ENCODE data around the gene LCP1.

DNA sequence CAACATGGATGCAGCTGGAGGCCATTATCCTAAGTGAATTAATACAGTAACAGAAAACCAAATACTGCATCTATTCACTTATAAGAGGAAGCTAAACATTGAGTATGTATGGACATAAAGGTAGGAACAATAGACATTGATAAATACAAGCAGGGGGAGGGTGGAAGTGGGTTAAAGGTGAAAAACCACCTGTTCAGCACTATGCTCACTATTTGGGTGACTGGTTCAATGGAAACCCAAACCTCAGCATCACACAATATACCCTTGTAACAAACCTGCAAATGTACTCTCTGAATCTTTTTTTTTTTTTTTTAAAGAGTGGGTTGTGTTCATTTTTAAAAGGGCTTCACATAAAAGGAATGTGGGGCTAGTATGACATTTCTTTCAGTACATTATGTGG, 50.3 kb downstream of the LCP1 start:
- TF ChIP-seq RCOR1 (IDR thresholded peaks at IDR 0.05; ENCODE audit: low read length) (no peak), NFIC (IDR thresholded peaks at IDR 0.05; ENCODE audit: borderline replicate concordance) (no peak), MXI1 (IDR thresholded peaks at IDR 0.05; ENCODE audit: low read depth, low read length) (no peak), JUND (IDR thresholded peaks at IDR 0.05) (no peak), POLR2AphosphoS5 (IDR thresholded peaks at IDR 0.05; ENCODE audit: low read depth, low read length) (no peak), EZH2phosphoT487 (IDR thresholded peaks at IDR 0.05; ENCODE audit: borderline replicate concordance, low read depth) (no peak), RAD21 (IDR thresholded peaks at IDR 0.05; ENCODE audit: low read length) (no peak), FOXJ3 (CRISPR knock-in tag; IDR thresholded peaks at IDR 0.05) (no peak)
- TF ChIP-seq, protein P1, sequence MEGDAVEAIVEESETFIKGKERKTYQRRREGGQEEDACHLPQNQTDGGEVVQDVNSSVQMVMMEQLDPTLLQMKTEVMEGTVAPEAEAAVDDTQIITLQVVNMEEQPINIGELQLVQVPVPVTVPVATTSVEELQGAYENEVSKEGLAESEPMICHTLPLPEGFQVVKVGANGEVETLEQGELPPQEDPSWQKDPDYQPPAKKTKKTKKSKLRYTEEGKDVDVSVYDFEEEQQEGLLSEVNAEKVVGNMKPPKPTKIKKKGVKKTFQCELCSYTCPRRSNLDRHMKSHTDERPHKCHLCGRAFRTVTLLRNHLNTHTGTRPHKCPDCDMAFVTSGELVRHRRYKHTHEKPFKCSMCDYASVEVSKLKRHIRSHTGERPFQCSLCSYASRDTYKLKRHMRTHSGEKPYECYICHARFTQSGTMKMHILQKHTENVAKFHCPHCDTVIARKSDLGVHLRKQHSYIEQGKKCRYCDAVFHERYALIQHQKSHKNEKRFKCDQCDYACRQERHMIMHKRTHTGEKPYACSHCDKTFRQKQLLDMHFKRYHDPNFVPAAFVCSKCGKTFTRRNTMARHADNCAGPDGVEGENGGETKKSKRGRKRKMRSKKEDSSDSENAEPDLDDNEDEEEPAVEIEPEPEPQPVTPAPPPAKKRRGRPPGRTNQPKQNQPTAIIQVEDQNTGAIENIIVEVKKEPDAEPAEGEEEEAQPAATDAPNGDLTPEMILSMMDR (IDR thresholded peaks at IDR 0.05): no peak
